Type B pancreatic cell (in vitro differentiated cells): Measurements from ENCODE around the gene MLLT3. TPM values are rescaled to one million over a fixed set of nuclear protein-coding genes. Genes with fewer than 3 reads are reported as not detected.

Experiments
- DNase-seq: peaks from one replicate; pipeline ENCODE4 v3.0.0; 2021; ENCODE audit warnings: mixed read lengths; ENCODE audit not compliant: unreplicated experiment; ENCODE audit errors: extremely low spot score
- H3K27ac Mint-ChIP-seq: 2 replicates; pipeline ENCODE4 v1.8.0; 2021; ENCODE audit warnings: mild to moderate bottlenecking, mixed read lengths
- H3K27me3 Mint-ChIP-seq: 2 replicates; pipeline ENCODE4 v1.8.0; 2021; ENCODE audit warnings: mixed read lengths
- H3K36me3 Mint-ChIP-seq: 2 replicates; pipeline ENCODE4 v1.8.0; 2021; ENCODE audit warnings: mixed read lengths
- H3K4me1 Mint-ChIP-seq: one replicate; pipeline ENCODE4 v1.8.0; 2021; ENCODE audit warnings: mixed read lengths; ENCODE audit not compliant: unreplicated experiment
- H3K4me3 Mint-ChIP-seq: 2 replicates; pipeline ENCODE4 v1.8.0; 2021; ENCODE audit warnings: mild to moderate bottlenecking, mixed read lengths
- H3K9me3 Mint-ChIP-seq: 2 replicates; pipeline ENCODE4 v1.8.0; 2021; ENCODE audit warnings: mixed read lengths
- CTCF ChIP-seq: fragments of 200-600 bp; sonication (generic); conservative IDR thresholded peaks from 2 replicates; pipeline ENCODE4 v1.5.0; 2021; ENCODE audit warnings: antibody characterized with exemption, mild to moderate bottlenecking
- total RNA-seq: library from RNA; stranded (reverse); gene quantifications from 2 replicates; pipeline ENCODE4 v1.2.1, GENCODE V29; 2021; ENCODE audit warnings: low replicate concordance

MLLT3 gene
- total RNA-seq, 1 donor from 2014 or later, result 44.2 TPM

DNA sequence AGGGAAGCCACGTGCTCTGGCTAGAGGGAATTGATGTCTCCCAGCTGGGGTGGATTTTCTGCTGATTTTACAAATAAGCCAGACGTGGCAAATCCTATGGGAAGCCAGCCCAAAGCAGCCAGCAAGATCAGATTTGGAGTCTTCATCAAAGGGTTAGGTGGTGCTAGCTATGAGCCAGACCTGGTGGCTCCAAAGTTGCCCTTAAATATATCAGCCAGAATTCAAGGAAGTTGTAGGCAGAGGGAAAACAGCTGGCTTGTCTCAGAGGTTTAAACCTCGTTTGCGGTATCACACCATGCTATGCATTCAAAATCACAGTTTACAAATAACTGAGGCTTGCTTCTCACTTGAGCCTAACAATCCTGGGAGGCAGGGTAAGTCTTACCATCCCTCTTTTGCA lies 313.2 kb downstream of the MLLT3 start:
- Mint-ChIP-seq H3K27ac (no peak overlapping the region), H3K27me3 (peaks cover 2% of the 10 kb centered on the region), H3K4me1 (peaks cover 2% of the 10 kb centered on the region), H3K9me3 (peaks cover 6% of the 10 kb centered on the region), H3K36me3 (no peaks in the 10 kb centered on the region), H3K4me3 (no peak overlapping the region)
- no peak for DNase-seq
- no peak for TF ChIP-seq CTCF

GRCh38 chr9:20307621-20308020 lies 314.7 kb downstream of the MLLT3 start:
- no peak overlapping the region for H3K27ac Mint-ChIP-seq
- H3K9me3 Mint-ChIP-seq, result peaks cover 6% of the 10 kb centered on the region
- DNase-seq, result no peak
- peaks cover 2% of the 10 kb centered on the region for H3K27me3 Mint-ChIP-seq
- TF ChIP-seq CTCF, result no peak
- H3K36me3 Mint-ChIP-seq, result no peaks in the 10 kb centered on the region
- no peak overlapping the region for H3K4me3 Mint-ChIP-seq
- peaks cover 12% of the 10 kb centered on the region for H3K4me1 Mint-ChIP-seq

DNA sequence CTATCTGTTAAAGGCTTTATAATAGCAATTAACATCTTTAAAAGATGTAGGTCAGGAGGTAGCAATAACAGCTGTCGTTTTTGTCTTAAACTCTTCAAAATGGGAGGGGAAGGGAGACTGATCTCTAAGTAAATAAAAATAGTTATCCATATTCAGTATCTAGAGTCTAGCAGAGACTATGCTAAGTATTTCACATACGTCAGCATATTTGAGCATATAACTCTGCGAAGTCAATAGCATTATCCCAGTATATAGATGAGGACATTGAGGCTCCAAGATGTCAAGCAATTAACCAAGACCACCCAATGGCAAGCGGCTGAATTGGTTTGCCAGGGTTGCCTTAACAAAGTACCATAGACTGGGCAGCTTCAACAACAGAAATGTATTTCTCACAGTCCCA lies 316.8 kb downstream of the MLLT3 start:
- DNase-seq, result no peak
- Mint-ChIP-seq H3K4me3 (no peak overlapping the region), H3K4me1 (peaks cover 12% of the 10 kb centered on the region), H3K9me3 (peaks cover 6% of the 10 kb centered on the region), H3K36me3 (no peaks in the 10 kb centered on the region), H3K27me3 (peaks cover 2% of the 10 kb centered on the region), H3K27ac (no peak overlapping the region)
- no peak for TF ChIP-seq CTCF

DNA sequence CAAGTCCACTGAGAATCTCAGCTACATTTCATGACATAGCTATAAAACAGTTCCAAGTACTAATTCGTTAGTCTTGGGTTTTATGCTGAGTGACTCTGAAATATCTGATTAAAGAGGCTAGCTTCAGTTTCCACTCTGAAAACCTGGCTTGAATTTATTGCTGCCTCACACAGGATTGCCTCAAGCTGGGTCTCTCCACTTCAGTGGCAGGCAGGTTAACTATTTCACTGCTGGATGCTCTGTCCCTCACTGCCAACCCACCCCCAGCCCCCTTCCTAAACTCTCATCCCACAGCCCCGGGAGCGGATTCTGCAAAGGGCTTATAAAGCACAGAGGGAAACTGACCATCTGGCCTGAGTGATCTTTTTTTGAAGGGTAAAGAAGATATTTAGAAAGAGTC lies 318.3 kb downstream of the MLLT3 start:
- DNase-seq, result no peak
- Mint-ChIP-seq H3K4me1 (peaks cover 12% of the 10 kb centered on the region), H3K27me3 (no peaks in the 10 kb centered on the region), H3K4me3 (no peak overlapping the region), H3K9me3 (no peaks in the 10 kb centered on the region), H3K36me3 (no peaks in the 10 kb centered on the region), H3K27ac (no peak overlapping the region)
- no peak for TF ChIP-seq CTCF

GRCh38 chr9:20303066-20303465 lies 319.2 kb downstream of the MLLT3 start:
- Mint-ChIP-seq H3K9me3 (no peaks in the 10 kb centered on the region), H3K27me3 (no peaks in the 10 kb centered on the region), H3K36me3 (no peaks in the 10 kb centered on the region), H3K4me1 (peaks cover 12% of the 10 kb centered on the region), H3K4me3 (no peak overlapping the region), H3K27ac (no peak overlapping the region)
- TF ChIP-seq CTCF, result no peak
- no peak for DNase-seq

GRCh38 chr9:20302197-20302596 lies 320.1 kb downstream of the MLLT3 start:
- H3K4me1 Mint-ChIP-seq, result peaks cover 12% of the 10 kb centered on the region
- no peaks in the 10 kb centered on the region for H3K36me3 Mint-ChIP-seq
- no peaks in the 10 kb centered on the region for H3K9me3 Mint-ChIP-seq
- no peak overlapping the region for H3K4me3 Mint-ChIP-seq
- no peaks in the 10 kb centered on the region for H3K27me3 Mint-ChIP-seq
- DNase-seq, result no peak
- no peak overlapping the region for H3K27ac Mint-ChIP-seq
- no peak for TF ChIP-seq CTCF
